Measurements from ENCODE around the gene SGCG.
A peak's percentile ranks its signal among the peaks of the same experiment; 100 is the strongest.
"Not testable (repeated sequence)": the region's sequence is repeated elsewhere in the genome, so short reads cannot be mapped to it uniquely, and the experiment has no call there.

SGCG gene

GRCh38 chr13:23212671-23213070 is 31.9 kb downstream of the SGCG start:
- no peak for ATAC-seq

- ATAC-seq: no peak
Measured at GRCh38 chr13:23231241-23231640, 50.5 kb downstream of the SGCG start.

- no peak for ATAC-seq
Measured at GRCh38 chr13:23235994-23236393, 55.2 kb downstream of the SGCG start.

- ATAC-seq: no peak
Measured at GRCh38 chr13:23243066-23243465, 62.3 kb downstream of the SGCG start.

GRCh38 chr13:23248410-23248809 is 67.6 kb downstream of the SGCG start:
- not testable (repeated sequence) for ATAC-seq

- ATAC-seq: no peak
Measured at GRCh38 chr13:23254506-23254905, 73.7 kb downstream of the SGCG start.

- ATAC-seq: no peak
Measured at GRCh38 chr13:23267571-23267970, 86.8 kb downstream of the SGCG start.

- peak; percentile 70 to 82 for ATAC-seq
Measured at GRCh38 chr13:23268441-23268840, 87.7 kb downstream of the SGCG start.

- ATAC-seq: no peak
Measured at GRCh38 chr13:23271331-23271730, 90.6 kb downstream of the SGCG start.

GRCh38 chr13:23273498-23273897 is 92.7 kb downstream of the SGCG start:
- no peak for ATAC-seq

- ATAC-seq: no peak
Measured at GRCh38 chr13:23279321-23279720, 98.5 kb downstream of the SGCG start.

- no peak for ATAC-seq
Measured at GRCh38 chr13:23288564-23288963, 107.8 kb downstream of the SGCG start.

GRCh38 chr13:23288995-23289394 is 108.2 kb downstream of the SGCG start:
- ATAC-seq: no peak

- ATAC-seq: no peak
Measured at GRCh38 chr13:23289917-23290357, 109.2 kb downstream of the SGCG start.

- no peak for ATAC-seq
Measured at GRCh38 chr13:23292586-23292985, 111.8 kb downstream of the SGCG start.

GRCh38 chr13:23314837-23315236 is 134.1 kb downstream of the SGCG start:
- ATAC-seq: not testable (repeated sequence)

- ATAC-seq: no peak
Measured at GRCh38 chr13:23319883-23320224, 139.1 kb downstream of the SGCG start.

GRCh38 chr13:23320926-23321534 is 140.3 kb downstream of the SGCG start:
- ATAC-seq: no peak

- ATAC-seq: peak; percentile 83 to 84
Measured at GRCh38 chr13:23321535-23322241, 140.9 kb downstream of the SGCG start.

GRCh38 chr13:23322353-23323336 is 141.9 kb downstream of the SGCG start:
- no peak for ATAC-seq

GRCh38 chr13:23323946-23324709 is 143.3 kb downstream of the SGCG start:
- no peak for ATAC-seq

- ATAC-seq: no peak
Measured at GRCh38 chr13:23325191-23325590, 144.4 kb downstream of the SGCG start.

- ATAC-seq: no peak
Measured at GRCh38 chr13:23330356-23330755, 149.6 kb downstream of the SGCG start.

All from activated CD4-positive, CD25-positive, alpha-beta regulatory T cell treated with anti-CD3 and anti-CD28 coated beads, Interleukin-2, amount 50 U/mL, for 24 hours (primary cell).